ENCODE measurements around the gene PRDM12. TPM values are rescaled to one million over a fixed set of nuclear protein-coding genes. Genes with fewer than 3 reads are reported as not detected.

The PRDM12 gene
- total RNA-seq, 4 donors from 2014 or later: not detected

GRCh38 chr9:130636648-130637020, 27.8 kb upstream of the PRDM12 start:
- Histone ChIP-seq H3K4me1 (no peaks in the 10 kb centered on the region), H3K4me3 (no peak overlapping the region), H3K9me3 (no peaks in the 10 kb centered on the region), H3K36me3 (peaks cover 4 to 68% (median 17%) of the 10 kb centered on the region in 3 donors), H3K27ac (no peak overlapping the region), H3K27me3 (no peaks in the 10 kb centered on the region)
- 87% methylated on average over 7 to 9 of the region's 9 CpGs for WGBS, 2 donors
- no peak for DNase-seq (ENCODE audit: low spot score in 2 of 2)
- TF ChIP-seq POLR2A (IDR thresholded peaks at IDR 0.05) (no peak), EP300 (IDR thresholded peaks at IDR 0.05) (no peak)

DNA sequence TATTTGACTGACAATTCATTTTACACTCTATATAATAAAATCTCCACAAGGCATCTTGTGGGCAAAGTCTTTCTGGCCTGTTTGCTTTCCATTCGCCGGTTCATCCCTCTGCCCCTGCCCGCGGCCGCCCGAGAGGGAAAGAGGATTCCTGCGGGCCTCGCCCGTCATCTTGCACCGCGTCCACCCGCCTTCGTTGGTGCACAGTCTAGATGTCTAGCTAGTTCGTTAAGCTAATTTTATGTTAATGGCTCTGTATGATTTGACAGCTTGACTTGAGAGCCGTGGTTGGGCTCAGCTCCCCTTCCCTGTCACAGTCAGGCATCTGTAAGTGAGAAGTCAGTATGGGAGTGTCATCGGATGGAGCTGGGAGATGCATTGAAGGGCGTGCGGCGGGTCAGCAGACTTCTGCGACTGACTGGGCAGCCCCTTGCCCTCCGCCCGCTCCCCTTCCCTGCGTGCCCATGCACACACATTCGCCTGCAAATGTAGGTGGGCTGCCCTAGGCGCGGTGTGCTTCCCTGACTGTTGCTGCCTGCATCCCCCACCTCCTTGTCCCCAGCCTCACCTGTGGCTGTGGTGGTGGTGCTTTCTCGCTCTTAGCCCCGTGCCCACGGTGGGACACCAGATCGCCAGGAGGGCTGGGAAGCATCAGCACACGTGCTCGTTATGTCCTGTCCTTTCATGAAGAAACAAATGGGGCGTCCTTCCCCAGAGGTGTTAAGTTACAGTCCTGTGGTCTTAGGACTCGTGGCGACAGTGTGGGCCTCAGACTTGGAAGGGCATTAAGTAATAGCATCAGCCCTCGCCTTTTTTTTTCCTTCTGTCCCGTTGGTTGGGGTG, 25.9 kb upstream of the PRDM12 start:
- no peak for DNase-seq (ENCODE audit: low spot score in 2 of 2)
- Histone ChIP-seq H3K4me3 (no peak overlapping the region), H3K27me3 (no peaks in the 10 kb centered on the region), H3K27ac (no peak overlapping the region), H3K36me3 (peaks cover 3 to 50% (median 15%) of the 10 kb centered on the region in 3 donors), H3K4me1 (no peaks in the 10 kb centered on the region), H3K9me3 (no peaks in the 10 kb centered on the region)
- 77 to 79% methylated on average over 35 to 37 of the region's 37 CpGs for WGBS, 2 donors
- TF ChIP-seq EP300 (IDR thresholded peaks at IDR 0.05): no peak
- TF ChIP-seq, protein P1, sequence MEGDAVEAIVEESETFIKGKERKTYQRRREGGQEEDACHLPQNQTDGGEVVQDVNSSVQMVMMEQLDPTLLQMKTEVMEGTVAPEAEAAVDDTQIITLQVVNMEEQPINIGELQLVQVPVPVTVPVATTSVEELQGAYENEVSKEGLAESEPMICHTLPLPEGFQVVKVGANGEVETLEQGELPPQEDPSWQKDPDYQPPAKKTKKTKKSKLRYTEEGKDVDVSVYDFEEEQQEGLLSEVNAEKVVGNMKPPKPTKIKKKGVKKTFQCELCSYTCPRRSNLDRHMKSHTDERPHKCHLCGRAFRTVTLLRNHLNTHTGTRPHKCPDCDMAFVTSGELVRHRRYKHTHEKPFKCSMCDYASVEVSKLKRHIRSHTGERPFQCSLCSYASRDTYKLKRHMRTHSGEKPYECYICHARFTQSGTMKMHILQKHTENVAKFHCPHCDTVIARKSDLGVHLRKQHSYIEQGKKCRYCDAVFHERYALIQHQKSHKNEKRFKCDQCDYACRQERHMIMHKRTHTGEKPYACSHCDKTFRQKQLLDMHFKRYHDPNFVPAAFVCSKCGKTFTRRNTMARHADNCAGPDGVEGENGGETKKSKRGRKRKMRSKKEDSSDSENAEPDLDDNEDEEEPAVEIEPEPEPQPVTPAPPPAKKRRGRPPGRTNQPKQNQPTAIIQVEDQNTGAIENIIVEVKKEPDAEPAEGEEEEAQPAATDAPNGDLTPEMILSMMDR (IDR thresholded peaks at IDR 0.05): no peak

- Histone ChIP-seq H3K36me3 (peaks cover 3 to 42% (median 15%) of the 10 kb centered on the region in 3 donors), H3K9me3 (no peaks in the 10 kb centered on the region), H3K27ac (no peak overlapping the region), H3K4me3 (no peak overlapping the region), H3K4me1 (no peaks in the 10 kb centered on the region), H3K27me3 (no peaks in the 10 kb centered on the region)
- TF ChIP-seq EP300 (IDR thresholded peaks at IDR 0.05) (no peak), POLR2A (IDR thresholded peaks at IDR 0.05) (no peak)
- TF ChIP-seq, protein P1 (IDR thresholded peaks at IDR 0.05): no peak
- 66 to 68% methylated on average over 20 of the region's 20 CpGs for WGBS, 2 donors
- DNase-seq (ENCODE audit: low spot score in 2 of 2): no peak
These were observed 25.1 kb upstream of the PRDM12 start for GRCh38 chr9:130639124-130639765.

DNA sequence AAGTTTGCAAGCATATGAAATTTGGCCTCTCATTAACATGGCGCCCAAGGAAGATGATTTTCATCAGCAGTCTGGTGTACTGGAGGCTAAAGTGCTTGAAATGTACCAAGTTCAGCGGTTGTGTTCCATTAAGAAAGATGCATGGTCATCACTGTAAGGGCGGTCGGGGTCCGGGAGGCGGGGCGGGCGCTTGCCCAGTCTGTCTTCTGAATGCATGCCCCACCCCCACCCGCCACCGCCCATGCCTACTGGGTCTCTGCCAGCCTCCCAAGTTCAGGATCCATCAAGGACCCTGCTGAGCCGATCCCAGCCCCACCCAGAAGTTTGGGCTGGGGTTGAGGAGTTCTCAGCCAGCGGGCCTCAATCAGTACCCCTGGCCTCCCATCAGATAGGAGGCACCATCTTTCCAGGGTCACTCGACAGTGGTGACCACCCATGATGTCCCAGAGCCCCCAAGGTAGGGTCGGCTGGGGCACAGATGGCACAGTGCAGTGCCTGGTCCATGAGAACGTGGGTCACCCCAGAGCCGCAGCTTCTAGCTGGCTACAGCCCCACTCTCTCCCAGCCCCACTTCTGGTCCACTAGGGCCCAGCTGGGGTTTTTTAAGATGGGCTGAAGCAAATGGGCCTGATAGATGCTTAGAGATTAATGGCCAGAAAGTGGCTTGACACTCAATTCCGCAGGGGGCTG, 24.4 kb upstream of the PRDM12 start:
- H3K27me3 ChIP-seq: no peaks in the 10 kb centered on the region
- peaks cover 0 to 34% (median 15%) of the 10 kb centered on the region in 3 donors for H3K36me3 ChIP-seq
- no peak overlapping the region for H3K27ac ChIP-seq
- DNase-seq (ENCODE audit: low spot score in 2 of 2): no peak
- 97 to 98% methylated on average over 14 to 15 of the region's 17 CpGs for WGBS, 2 donors
- TF ChIP-seq EP300 (IDR thresholded peaks at IDR 0.05) (no peak), POLR2A (IDR thresholded peaks at IDR 0.05) (no peak)
- TF ChIP-seq, protein P1 (IDR thresholded peaks at IDR 0.05): no peak
- H3K4me1 ChIP-seq: no peaks in the 10 kb centered on the region
- H3K4me3 ChIP-seq: no peak overlapping the region
- no peaks in the 10 kb centered on the region for H3K9me3 ChIP-seq

- Histone ChIP-seq H3K4me1 (no peaks in the 10 kb centered on the region), H3K4me3 (no peak overlapping the region), H3K9me3 (peaks cover 0 to 6% (median 0%) of the 10 kb centered on the region in 4 donors), H3K36me3 (peaks cover 0 to 28% (median 15%) of the 10 kb centered on the region in 3 donors), H3K27ac (no peak overlapping the region), H3K27me3 (no peaks in the 10 kb centered on the region)
- TF ChIP-seq, protein P1 (IDR thresholded peaks at IDR 0.05): no peak
- TF ChIP-seq EP300 (IDR thresholded peaks at IDR 0.05) (no peak), POLR2A (IDR thresholded peaks at IDR 0.05) (no peak)
- DNase-seq (ENCODE audit: low spot score in 2 of 2): no peak
- WGBS, 2 donors: 78 to 84% methylated on average over 7 of the region's 7 CpGs
These were observed 23.7 kb upstream of the PRDM12 start for GRCh38 chr9:130640681-130641080.
